Adrenal gland (tissue), 5 donors: ENCODE measurements around the gene SLC39A2.
A peak's percentile ranks its signal among the peaks of the same experiment; 100 is the strongest.

Source experiments
- POLR2A ChIP-seq, 2 donors: fragments of 450-650 bp; IDR thresholded peaks; one replicate each; pipeline ENCODE4 v1.6.1; 2017; ENCODE audit warnings: antibody characterized with exemption in 2 of 2, mild to moderate bottlenecking in 2 of 2, moderate library complexity in 1 of 2
- TF ChIP-seq, protein P1 (sequence below), 6 experiments: fragments of 450-650 bp in 4 of 6; fragments of 200-600 bp in 2 of 6; sonication (generic) in 1 of 6; IDR thresholded peaks; 1 replicate in 5 of 6; 2 replicates in 1 of 6; pipeline versions ENCODE4 v1.5.1 to v1.8.0; 2016 to 2021; ENCODE audit warnings: antibody characterized with exemption in 6 of 6, mild to moderate bottlenecking in 2 of 6, moderate library complexity in 1 of 6
- donor health status: DM: no; HTN: no; CAD: no.

DNA sequence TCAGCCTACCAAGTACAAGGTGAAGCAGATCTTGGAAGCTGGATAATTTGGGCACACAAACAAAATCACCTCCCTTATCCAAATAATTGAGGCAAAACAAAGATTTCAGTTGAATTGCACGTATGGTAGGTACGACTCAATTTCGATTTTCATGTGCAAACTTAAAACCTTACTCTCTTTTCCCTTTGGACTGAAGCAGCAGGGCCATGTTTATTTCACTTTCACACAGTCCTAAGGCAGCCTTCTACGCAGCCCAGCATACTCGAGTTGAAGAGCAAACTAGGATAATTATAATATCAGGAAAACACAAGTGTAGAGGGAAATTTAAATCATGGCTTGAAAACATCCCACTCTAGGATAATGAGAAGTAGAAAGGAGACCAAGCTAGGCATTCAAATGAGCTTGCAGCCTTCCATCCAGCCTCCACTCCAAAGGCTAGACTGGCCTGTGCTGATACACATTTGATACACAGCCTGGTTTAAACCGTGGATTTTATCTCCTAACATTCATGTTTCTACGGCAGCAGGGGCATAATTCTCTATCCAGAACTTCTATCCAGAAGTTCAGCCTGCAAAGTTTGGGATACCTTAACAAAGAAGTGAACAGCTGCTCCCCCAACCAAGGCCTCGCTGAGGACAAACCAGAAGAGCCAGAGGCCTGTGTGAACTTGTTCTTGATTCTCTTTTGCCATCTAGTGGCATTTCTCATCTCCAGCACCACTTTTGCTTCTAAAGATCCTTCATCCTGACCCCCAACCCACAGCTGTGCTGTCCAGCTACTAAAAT is 40.7 kb downstream of the SLC39A2 start:
- TF ChIP-seq, protein P1, sequence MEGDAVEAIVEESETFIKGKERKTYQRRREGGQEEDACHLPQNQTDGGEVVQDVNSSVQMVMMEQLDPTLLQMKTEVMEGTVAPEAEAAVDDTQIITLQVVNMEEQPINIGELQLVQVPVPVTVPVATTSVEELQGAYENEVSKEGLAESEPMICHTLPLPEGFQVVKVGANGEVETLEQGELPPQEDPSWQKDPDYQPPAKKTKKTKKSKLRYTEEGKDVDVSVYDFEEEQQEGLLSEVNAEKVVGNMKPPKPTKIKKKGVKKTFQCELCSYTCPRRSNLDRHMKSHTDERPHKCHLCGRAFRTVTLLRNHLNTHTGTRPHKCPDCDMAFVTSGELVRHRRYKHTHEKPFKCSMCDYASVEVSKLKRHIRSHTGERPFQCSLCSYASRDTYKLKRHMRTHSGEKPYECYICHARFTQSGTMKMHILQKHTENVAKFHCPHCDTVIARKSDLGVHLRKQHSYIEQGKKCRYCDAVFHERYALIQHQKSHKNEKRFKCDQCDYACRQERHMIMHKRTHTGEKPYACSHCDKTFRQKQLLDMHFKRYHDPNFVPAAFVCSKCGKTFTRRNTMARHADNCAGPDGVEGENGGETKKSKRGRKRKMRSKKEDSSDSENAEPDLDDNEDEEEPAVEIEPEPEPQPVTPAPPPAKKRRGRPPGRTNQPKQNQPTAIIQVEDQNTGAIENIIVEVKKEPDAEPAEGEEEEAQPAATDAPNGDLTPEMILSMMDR (IDR thresholded peaks at IDR 0.05): peak; percentile 46 to 84 (median 74)
- no peak for TF ChIP-seq POLR2A (IDR thresholded peaks at IDR 0.05)
